HL-60 (cell line): ENCODE measurements around the gene AGAP1.

Experiments
- CTCF ChIP-seq: IDR thresholded peaks from one replicate; pipeline ENCODE4 v1.5.1; 2011; ENCODE audit warnings: low read length, control low read depth, inconsistent platforms; ENCODE audit not compliant: insufficient read depth
- GABPA ChIP-seq: IDR thresholded peaks from 2 replicates; pipeline ENCODE4 v1.6.1; 2012; ENCODE audit warnings: low read depth
- POLR2AphosphoS5 ChIP-seq: IDR thresholded peaks from 2 replicates; pipeline ENCODE4 v1.6.1; 2012; ENCODE audit warnings: low read depth

DNA sequence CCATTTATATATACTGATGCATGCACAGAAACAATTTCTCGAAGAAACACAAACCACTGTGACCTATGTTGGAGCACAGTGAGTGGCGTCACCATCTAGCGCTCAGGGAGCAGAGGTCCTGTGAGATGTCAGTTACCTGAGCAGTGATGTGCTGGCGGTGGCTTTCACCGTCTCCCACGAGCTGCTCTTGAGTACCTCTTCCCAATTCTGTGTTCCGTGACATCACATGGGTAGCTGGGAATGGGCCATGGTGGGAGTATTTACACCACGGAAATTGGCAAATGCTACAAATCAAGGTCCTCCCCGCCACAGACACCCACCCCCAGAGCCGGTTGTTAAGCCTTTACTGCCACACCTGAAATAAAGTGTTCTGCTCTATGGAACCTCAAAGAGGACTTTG is 650.0 kb downstream of the AGAP1 start:
- TF ChIP-seq CTCF (no peak), POLR2AphosphoS5 (no peak), GABPA (no peak)
